ENCODE data around the gene DIMT1.

DNA sequence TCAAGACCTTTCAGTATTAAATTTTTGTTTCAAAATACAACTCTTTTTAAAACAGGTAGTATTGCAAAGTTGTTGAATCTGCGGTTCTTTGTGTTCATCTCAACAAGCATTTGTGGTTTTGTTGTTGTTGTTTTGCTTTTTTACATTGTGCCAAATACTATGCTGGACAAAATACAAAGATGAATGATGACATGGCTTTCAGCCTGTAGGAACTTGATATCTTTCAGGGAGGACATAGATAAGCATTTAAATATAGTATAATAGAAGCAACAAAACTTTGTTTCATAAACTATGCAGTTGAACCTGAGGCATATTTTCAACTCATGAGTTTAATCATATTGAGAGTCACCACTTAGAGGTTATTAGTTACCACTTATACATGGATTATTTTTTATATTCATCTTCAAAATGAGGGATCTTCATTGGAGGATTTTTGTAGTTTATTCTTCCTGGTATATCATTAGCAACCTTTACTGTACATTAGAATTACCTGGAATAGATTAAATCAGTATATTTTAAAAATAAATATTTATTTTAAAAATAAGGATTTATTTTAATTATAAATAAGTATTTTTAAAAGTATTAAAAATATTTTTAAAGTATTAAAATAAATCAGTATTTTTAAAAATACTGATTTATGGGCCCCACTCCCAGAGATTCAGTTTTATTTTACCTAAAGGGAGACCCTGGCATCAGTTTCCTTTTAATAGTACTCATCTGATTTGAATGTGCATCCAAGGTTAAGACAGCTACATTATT lies 54.8 kb downstream of the DIMT1 start:
- TF ChIP-seq EP300 (IDR thresholded peaks at IDR 0.05; ENCODE audit: borderline replicate concordance): no peak
- no peak for TF ChIP-seq CEBPB (IDR thresholded peaks at IDR 0.05)
- TF ChIP-seq, protein P1, sequence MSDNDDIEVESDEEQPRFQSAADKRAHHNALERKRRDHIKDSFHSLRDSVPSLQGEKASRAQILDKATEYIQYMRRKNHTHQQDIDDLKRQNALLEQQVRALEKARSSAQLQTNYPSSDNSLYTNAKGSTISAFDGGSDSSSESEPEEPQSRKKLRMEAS (IDR thresholded peaks at IDR 0.05): no peak
- TF ChIP-seq, protein P2, sequence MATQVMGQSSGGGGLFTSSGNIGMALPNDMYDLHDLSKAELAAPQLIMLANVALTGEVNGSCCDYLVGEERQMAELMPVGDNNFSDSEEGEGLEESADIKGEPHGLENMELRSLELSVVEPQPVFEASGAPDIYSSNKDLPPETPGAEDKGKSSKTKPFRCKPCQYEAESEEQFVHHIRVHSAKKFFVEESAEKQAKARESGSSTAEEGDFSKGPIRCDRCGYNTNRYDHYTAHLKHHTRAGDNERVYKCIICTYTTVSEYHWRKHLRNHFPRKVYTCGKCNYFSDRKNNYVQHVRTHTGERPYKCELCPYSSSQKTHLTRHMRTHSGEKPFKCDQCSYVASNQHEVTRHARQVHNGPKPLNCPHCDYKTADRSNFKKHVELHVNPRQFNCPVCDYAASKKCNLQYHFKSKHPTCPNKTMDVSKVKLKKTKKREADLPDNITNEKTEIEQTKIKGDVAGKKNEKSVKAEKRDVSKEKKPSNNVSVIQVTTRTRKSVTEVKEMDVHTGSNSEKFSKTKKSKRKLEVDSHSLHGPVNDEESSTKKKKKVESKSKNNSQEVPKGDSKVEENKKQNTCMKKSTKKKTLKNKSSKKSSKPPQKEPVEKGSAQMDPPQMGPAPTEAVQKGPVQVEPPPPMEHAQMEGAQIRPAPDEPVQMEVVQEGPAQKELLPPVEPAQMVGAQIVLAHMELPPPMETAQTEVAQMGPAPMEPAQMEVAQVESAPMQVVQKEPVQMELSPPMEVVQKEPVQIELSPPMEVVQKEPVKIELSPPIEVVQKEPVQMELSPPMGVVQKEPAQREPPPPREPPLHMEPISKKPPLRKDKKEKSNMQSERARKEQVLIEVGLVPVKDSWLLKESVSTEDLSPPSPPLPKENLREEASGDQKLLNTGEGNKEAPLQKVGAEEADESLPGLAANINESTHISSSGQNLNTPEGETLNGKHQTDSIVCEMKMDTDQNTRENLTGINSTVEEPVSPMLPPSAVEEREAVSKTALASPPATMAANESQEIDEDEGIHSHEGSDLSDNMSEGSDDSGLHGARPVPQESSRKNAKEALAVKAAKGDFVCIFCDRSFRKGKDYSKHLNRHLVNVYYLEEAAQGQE (IDR thresholded peaks at IDR 0.05; ENCODE audit: low read depth): no peak
- TF ChIP-seq YY1 (IDR thresholded peaks at IDR 0.05; ENCODE audit: low read depth): no peak
- no peak for TF ChIP-seq RAD21 (IDR thresholded peaks at IDR 0.05; ENCODE audit: low read depth)
- no peak for TF ChIP-seq TAF1 (IDR thresholded peaks at IDR 0.05; ENCODE audit: low read depth)

Measured in Ishikawa (cell line).